Measurements from ENCODE around the gene OXNAD1.

The OXNAD1 gene

DNA sequence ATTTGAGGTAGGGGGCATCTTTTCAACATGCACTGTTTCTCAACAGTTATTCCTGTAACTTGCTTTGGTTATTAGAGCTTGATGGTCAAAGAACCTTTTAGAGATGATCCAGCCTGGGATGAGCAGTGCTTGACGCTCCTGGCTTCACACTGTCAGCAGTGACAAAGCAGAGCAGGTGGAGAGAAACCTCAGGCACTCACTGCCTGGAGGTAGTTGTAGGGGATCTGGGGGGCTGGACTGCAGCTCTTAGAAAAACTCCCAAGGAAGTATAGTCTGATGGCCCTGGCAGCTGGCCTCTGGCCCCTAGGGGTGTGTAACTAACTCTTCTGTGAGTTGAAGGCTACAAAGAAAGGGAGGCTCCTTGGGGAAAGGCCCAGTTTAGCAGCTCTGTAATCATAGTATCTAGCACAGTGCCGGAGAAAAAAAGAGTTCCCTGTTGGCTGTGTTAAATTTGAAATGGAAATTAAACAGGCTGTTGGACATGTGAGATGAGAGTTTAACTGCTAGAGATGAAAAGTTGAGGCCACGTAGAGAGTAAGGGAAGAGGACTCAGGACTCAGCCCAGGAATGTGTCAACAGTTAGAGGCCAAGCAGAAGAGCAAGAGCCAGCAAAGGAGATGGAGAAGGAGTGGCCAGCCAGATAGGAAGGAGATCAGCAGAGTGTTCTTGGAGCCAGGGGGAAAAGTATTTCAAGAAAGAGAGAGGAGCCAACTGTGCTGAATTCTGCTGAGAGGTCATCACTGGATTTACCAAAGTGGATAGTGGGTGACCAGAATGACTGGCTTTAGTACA lies 14.2 kb downstream of the OXNAD1 start:
- DNase-seq (ENCODE audit: low read depth, low spot score) = no peak

DNA sequence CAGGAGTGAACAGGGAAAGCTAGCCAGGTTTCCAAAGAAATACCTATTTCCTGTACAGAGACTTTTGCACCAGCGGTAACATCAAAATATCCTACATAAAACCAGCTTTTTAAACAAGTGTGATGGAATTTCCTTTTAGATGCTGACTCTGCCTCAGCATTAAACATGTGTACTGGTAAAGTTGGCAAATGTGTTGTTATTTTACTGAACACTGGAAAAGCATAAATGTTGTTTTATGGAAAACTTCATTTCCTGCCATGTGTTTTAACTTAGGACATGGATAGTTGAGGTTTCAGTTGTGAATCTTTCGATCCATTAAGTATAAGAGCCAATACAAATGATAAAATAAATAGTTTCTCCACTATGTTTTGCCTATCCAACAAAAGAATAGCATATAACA lies 15.7 kb downstream of the OXNAD1 start:
- DNase-seq (ENCODE audit: low read depth, low spot score) = peak; percentile 47

DNA sequence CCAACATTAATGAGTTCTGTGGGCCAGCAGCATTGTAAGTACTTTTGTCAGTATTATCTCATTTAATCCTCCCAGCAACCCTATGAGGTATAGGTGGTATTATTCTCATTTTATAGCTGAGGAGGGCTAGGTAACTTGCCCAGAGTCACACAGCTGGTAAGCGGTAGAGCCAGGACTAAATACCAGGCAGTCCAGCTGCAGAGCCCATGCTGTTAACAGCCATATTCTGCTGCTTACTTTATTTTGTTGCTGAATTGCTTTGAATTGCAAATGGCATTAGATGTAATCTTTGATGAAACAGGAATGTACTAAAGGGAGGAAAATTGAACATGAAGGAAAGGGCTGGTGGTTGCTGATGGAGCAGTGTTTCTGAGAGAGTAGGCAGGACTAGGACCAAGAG lies 19.6 kb downstream of the OXNAD1 start:
- no peak for DNase-seq (ENCODE audit: low read depth, low spot score)

DNA sequence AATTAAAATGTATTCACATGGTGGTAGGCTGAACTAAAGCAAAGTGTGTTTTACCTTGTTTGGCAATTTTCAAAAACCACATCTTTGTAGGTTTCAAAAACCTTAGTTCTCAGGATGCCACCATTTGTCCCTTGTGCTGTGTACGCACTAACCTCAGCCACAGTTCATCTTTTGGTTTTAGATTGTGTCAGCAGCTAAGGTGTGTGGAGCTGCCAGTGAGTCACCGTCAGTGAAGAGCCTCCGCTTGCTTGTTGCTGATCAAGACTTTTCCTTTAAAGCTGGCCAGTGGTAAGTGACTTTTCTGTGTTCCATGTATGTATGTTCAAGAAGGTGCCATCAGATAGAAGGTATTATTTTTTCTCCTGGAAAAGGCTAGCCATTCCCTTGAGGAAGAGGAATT lies 21.1 kb downstream of the OXNAD1 start:
- no peak for DNase-seq (ENCODE audit: low read depth, low spot score)

DNA sequence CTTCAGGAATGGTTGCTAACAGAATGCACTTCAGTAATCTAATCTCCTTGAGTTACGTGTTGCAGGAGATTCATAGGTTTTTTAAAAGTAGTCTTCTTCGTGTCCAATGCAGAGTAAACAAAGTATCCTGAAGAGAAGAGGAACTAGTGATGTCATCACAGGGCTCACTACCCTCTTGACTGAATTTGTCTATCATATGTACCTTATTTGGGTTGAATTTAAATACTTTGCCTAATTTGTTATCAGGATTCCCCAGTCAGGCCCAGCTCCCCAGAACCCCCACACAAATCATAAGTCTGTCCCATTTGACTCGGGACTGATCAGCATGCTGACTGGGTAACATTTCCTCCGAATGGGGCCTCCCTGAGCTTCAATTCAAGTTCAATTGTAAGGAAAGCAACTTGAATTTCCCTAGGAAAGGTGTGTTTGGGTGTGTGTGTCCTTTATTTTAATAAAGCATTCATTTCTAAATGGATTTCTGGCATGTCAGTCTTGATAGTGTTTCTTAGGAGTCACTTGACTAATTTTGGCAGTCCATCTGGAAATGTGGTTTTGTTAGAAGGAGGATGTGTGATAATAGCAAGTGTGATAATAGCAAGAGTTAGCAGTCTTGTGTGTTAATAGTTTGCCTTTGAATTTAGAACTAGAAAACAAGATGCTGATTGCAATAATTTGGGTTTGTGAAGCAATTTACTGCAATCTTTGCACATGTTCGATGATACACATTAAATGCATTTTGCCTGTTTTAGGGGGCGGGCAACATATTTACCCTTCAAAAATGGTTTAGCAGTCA lies 21.9 kb downstream of the OXNAD1 start:
- no peak for DNase-seq (ENCODE audit: low read depth, low spot score)

DNA sequence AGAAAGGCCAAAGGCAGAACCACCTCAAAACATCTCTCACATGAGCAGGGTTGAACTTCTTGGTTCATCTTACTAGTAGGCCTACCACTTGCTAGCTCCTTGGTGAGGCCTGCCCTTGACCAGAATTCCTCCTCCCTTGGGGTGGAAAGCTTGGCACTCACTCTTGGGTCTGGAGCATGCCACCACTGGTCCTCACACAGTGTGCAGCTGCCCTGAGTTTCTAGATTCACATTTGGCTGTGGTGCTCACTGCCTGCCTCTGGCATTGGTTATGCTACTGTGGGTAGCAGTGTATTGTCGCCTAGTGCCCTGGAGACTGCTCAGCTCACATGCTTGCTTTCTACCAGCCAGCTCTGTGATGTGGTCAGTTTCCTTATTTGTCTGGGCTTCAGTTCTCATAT lies 23.7 kb downstream of the OXNAD1 start:
- no peak for DNase-seq (ENCODE audit: low read depth, low spot score)

DNA sequence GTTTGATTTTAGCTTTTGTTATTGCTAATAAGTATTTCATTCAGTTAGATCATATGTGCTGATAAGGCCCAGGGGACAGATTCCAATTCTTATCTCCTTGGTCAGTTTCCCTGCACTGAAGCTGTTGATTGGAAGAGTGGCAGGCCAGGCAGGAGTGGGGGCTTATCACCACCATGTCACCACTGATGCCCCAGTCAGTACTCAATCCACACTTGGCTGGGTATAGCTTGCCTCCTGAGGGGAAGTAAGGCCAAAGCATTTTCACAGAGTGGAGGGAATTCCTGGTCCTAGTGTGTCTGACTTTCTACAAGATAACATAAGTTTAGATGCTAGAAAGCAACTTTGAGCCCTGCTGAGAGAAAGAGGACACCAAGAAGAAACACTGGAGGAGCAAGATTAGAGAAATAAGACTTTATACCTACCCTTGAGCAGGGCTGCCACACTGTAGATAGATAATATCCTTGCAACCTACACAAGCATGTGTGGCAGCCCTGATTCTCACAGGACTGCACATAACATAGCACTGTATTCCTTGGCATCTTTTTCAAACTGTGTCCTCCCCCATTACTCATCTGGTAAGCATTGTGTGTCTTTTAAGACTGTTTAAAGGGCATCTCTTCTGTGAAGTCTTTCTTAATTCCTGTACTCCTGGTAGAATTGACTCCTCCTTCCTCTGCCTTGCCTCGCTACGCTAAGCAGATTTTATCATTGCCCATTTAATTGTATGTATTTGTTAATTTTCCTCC lies 24.3 kb downstream of the OXNAD1 start:
- DNase-seq (ENCODE audit: low read depth, low spot score) = no peak

DNA sequence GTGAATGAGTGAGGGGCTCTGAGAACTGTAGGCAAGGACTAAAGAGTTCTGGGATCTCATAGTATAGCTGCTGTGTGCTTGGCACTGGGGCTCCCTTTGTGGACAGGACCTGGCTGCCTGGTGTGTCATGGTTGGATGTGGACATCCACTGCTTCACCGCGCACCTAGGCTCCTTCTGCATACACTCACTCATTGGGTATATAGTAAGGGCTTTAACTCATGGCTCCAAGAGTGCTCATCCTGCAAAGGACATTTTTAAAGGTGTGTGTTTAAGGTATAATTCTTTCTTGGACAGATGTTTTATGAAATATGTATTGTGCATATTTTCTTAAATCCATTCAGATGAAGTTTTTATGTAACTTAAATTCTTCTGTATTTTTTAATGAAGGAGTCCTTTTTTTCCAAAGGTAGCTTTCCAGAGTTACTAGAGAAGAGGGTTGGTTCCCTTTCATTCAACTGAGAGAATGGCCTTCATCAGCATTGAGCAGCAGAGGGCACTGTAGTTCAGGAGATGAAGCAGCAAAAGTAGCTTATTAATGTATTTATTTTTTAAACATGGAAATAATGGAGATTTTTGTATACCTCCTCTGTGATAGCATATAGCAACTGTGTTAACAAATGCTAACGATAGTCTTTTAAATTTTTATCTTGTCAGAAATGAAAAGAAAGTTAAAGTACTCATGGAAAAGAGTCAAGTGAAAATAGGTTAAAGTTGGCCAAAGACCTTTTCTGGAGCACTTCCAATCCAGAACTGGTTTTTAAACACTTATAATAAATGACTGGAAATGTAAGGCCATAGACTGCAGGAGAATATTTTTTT lies 25.2 kb downstream of the OXNAD1 start:
- peak; percentile 18 for DNase-seq (ENCODE audit: low read depth, low spot score)

DNA sequence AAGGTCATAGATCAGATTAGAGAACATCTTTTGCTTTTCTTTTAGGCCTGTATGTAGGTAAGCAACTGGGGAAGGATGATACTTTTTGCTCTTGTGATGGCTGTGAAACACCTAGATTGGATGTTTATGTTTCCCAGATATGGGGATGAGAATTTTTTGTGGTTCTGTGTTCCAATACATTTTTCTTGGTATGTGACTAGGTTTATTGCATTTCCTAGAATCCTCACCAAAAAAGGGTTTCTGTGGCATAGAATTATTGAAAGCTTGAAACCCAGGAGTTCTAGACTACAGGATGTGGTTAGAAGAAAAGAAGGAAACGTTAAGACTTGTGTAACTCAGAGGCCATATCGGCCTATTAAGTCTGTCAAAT lies 25.8 kb downstream of the OXNAD1 start:
- DNase-seq (ENCODE audit: low read depth, low spot score) = no peak

DNA sequence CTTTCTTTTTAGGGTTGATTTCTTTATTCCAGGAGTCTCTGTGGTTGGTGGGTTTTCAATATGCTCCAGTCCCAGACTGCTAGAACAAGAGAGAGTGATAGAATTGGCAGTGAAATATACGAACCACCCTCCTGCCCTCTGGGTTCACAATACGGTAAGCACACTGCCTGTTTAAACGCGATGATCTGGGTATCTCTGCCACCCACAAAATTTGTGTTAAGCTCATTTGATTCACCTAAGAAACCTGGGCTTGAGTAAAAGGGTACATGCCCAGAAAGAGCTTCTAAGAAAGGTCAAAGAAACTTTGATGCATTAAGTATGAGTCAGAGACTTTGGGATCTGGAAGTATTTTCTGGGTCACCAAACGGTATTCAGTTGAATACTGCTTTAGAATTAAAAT lies 29.8 kb downstream of the OXNAD1 start:
- DNase-seq (ENCODE audit: low read depth, low spot score) = no peak

DNA sequence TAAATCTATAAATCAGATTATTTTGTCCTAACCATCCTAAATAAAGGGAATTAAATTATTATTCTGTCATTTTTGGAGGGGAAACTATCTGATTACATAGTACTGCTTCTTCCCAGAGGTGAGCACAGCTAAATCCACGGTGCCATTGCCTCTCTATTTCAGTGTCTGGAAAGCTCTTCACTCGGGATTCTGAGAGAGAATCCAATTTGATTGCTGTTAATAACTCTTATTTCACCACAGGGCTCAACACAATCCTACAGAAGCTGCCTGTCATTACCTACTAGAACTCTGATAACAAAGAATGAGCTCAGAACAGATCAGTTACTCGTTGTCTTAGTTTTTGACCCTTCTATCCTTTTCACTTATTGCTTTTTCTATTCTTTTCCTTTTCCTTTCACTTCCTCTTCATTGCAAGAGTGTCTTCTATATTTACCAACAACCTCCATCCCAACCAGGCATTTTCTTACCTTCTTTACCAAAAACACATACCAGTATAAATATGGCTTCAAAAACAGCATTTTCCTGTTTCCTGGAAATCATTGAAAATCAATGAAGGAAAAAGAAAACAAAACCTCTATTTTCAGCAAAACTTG lies 30.4 kb downstream of the OXNAD1 start:
- DNase-seq (ENCODE audit: low read depth, low spot score) = no peak

DNA sequence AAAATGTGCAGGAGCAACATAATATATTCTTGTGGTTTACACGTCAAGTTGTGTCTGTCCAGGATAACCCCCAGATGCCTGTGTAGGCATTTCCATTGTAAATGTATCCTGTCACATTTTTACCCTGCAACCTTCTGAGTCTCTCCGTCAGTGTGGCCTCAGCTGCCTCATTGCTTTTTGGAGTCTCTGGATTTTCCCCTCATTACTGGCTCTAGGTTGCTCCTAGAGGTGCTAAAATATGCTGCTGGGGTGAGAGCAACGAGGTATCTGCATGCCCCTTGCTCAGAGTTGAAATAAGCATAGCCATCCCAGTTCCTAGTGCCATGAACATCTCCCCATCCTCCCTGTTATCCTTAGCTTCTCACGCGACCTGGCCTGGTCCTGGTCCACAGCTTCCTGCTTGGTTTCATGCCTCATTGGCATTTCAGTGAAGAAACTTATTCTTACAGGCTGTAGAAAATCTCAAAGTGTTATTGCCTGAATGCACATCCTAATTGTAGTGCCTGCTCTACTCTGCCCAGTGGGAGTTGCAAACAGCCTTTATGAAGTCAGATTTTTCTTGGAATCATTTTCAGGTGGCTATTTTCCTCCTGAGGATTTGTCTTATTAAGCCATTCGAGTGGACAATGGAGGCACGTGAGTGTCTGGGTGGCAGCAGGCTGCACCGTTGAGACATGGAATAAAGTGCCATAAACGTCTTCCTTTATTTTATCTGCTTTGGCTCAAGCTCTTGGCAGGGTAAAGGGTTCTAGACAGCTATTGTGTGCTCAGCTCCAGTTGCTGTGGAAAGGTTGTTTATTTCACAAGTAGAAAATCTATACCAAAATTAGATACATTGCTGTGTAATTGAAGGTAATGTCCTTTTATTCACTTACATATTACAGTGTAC lies 33.2 kb downstream of the OXNAD1 start:
- no peak for DNase-seq (ENCODE audit: low read depth, low spot score)

DNA sequence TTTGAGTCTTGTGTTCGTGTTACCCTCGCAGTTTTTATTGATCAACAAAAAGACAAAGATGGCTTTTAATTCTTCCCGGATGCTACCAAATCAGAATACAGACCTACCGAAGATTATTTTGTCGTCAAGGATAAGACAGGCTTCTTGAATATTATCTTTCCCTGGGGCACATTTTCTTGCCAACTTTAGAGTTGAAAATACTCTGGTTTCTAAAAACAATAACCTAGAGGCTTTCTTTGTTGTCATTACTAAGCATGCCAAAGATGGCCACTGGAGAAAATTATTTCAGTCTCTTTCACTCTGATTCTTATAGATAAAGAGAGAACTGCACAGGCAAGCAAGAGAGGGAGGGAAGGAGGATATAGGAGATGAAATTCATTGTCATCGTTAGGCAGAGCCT lies 33.9 kb downstream of the OXNAD1 start:
- no peak for DNase-seq (ENCODE audit: low read depth, low spot score)

DNA sequence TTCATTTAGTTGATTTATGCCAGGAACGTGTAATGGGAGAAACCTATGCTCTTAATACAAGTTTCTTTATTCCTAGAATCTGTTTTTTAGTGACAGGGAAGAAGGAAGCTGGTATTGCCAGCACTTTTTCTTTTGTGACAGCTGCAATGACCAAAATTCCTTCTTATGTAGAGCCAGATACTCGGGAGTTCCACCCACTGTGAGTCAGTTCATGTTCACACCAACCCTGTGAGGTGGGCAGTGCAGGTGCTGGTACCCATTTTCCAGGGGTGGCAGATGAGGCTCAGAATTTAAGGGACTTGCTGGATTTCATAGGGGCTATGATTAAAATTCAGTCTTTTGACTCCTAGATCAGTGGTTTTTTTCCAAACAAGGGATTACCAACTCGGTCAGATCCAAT lies 34.7 kb downstream of the OXNAD1 start:
- DNase-seq (ENCODE audit: low read depth, low spot score) = no peak

DNA sequence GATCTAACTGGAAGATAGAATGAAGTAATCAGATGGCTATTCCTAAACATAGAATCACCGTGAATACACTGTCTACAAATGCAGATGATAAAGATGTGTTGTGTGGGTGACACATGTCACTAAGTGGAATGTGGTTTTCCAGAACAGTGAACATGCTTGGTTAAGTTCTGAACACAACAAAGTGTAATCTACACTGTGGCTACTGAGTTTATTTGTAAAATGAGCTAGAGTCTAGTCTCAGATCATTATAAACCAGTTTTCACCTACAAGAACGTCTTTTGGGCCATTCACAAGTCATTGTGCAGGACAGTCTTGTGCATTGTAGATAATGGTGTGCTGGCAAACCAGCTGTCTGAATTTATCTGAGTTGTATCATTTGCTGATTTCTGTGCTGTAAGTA lies 35.3 kb downstream of the OXNAD1 start:
- no peak for DNase-seq (ENCODE audit: low read depth, low spot score)

DNA sequence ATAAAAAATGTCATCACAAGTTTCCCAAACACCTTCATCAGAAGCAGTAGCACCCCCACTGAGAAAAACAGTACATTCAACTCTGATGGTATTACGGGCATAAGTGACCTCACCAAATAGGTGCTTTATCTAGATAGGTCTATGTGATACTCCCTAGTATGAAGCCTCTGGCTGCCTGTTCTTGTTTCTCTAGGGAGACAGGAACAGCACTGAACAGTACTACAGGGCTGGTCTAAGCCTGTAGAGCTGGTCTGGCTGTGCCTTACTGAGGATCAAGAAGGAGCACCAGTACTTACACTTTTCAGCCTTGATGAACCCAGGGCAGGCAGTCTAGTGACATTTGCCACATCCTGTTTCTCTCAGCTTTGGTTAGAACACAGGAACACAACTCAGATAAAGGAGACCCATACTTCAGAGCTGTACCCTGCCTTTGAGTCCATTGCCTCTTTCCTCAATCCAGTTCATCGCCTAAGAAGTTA lies 35.9 kb downstream of the OXNAD1 start:
- DNase-seq (ENCODE audit: low read depth, low spot score) = no peak

DNA sequence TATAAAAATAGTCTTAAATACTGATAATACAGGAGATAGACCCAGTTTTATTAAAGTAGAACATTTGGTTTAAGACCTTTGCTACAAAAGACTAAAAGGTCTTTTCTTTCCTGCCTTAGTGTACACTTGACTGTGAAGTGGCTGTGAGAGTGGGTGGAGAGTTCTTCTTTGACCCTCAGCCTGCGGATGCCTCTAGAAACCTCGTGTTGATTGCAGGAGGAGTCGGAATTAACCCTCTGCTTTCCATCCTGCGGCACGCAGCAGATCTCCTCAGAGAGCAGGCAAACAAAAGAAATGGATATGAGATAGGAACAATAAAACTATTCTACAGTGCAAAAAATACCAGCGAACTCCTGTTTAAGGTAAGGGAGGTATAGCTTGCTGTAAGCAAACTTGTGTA lies 36.5 kb downstream of the OXNAD1 start:
- DNase-seq (ENCODE audit: low read depth, low spot score) = no peak

DNA sequence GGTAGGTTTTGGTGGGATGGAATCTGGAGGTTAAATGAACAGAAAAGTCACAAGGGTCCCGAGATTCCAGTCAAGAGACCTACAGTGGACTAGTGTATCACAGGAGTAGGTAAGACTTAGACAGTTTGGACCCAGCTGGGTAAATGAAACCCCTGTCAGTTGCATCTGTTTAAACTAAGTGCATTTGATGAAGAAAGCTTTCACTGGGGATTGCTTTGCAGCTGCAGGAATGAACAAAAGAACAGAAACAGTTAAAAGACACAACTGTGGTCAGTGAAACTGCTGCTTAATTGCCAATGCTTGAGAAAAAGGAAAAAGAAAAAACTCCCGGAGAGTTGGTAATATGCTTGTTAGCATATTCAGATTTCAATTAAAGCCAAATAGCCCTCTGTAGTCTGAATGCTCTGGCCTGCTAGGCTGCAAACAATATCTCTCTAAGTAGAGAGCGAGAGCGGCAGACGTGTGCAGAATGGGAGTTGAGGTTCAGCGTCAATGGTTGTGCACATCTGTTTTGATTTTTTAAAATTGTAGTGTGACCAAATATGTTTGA lies 37.1 kb downstream of the OXNAD1 start:
- no peak for DNase-seq (ENCODE audit: low read depth, low spot score)

DNA sequence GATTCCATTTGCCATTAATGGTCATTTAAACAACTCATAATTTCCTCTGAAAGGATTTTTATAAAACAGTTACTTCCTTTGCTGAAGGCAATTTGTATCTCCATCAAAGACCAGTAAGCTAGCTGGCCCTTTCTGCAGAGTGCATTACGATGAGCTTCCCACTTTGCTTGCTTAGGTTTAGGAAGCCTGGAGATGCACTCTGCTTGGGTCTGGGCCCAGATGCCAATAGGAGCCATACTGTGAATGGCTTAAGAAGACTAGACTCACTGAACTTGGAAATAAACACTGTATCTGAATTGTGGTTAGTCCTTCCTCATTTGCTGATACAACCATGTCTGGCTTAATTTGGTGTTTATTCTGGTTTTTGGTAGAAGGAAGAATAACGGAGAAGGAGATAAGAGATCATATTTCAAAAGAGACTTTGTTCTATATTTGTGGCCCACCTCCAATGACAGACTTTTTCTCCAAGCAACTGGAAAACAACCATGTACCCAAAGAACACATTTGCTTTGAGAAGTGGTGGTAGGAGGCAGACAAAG lies 38.1 kb downstream of the OXNAD1 start:
- DNase-seq (ENCODE audit: low read depth, low spot score) = no peak

Data from brain pericyte (primary cell).